Germinal center (tissue), 1 donor: ENCODE results near the gene NOMO2.
"Not testable (repeated sequence)": the region's sequence is repeated elsewhere in the genome, so short reads cannot be mapped to it uniquely, and the experiment has no call there.

ENCODE experiments used
- DNase-seq: peaks from one replicate; pipeline ENCODE4 v3.0.0; 2012; ENCODE audit warnings: mixed read lengths, low spot score

The NOMO2 gene, protein sequence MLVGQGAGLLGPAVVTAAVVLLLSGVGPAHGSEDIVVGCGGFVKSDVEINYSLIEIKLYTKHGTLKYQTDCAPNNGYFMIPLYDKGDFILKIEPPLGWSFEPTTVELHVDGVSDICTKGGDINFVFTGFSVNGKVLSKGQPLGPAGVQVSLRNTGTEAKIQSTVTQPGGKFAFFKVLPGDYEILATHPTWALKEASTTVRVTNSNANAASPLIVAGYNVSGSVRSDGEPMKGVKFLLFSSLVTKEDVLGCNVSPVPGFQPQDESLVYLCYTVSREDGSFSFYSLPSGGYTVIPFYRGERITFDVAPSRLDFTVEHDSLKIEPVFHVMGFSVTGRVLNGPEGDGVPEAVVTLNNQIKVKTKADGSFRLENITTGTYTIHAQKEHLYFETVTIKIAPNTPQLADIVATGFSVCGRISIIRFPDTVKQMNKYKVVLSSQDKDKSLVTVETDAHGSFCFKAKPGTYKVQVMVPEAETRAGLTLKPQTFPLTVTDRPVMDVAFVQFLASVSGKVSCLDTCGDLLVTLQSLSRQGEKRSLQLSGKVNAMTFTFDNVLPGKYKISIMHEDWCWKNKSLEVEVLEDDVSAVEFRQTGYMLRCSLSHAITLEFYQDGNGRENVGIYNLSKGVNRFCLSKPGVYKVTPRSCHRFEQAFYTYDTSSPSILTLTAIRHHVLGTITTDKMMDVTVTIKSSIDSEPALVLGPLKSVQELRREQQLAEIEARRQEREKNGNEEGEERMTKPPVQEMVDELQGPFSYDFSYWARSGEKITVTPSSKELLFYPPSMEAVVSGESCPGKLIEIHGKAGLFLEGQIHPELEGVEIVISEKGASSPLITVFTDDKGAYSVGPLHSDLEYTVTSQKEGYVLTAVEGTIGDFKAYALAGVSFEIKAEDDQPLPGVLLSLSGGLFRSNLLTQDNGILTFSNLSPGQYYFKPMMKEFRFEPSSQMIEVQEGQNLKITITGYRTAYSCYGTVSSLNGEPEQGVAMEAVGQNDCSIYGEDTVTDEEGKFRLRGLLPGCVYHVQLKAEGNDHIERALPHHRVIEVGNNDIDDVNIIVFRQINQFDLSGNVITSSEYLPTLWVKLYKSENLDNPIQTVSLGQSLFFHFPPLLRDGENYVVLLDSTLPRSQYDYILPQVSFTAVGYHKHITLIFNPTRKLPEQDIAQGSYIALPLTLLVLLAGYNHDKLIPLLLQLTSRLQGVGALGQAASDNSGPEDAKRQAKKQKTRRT

DNA sequence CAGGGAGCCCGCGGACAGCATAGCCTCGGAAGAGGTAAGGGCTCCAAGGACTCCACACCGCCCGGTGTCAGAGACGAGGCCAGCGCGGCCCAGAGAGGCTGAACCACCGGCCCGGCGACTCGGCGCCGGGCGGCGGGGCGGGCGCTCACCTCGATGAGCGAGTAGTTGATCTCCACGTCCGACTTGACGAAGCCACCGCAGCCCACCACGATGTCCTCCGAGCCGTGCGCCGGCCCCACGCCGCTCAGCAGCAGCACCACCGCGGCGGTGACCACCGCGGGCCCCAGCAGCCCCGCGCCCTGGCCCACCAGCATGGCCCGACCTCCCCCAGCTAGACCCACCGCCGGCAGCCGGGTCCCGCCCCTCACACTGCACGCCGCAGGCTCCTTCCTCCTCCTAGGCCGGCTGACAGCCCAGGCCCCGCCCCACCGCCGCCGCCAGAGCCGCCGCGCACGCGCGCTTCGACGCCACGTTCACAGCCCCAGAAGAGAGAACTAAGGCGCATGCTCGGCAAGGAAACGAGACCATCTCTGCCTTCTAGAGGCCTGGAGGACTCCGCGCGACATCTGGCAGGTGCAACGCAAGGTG is at the start of gene NOMO2:
Gene NOMO2 (minus strand): TSS at position 371 of the 588 bp plus-strand sequence. CDS start 57 bp downstream, at position 314.
- DNase-seq: not testable (repeated sequence)

- DNase-seq: not testable (repeated sequence)
Measured at GRCh38 chr16:18610147-18610803, 48.4 kb upstream of the NOMO2 start.

GRCh38 chr16:18608271-18608670 is 46.4 kb upstream of the NOMO2 start:
- DNase-seq: not testable (repeated sequence)

GRCh38 chr16:18603572-18604246 is 41.8 kb upstream of the NOMO2 start:
- not testable (repeated sequence) for DNase-seq

DNA sequence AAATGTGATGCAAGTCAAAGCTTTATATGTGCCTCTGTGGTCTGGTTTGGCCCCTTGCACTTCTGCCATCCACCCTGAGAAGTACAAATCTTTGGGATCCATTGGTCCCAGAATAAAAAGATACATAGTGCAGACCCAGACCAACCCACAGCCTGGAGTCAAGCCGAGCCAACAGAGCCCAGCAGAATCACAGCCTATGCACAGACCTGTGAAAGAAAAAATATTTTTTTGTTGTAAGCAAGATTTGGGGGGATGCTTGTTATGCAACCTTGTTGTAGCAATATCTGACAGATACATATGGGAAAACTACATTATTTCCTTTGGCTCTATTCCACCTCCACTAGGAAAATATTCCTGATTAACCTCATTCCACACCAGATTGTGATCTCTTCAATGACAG is 36.7 kb upstream of the NOMO2 start:
- DNase-seq: not testable (repeated sequence)

- DNase-seq: not testable (repeated sequence)
Measured at GRCh38 chr16:18597734-18598133, 35.8 kb upstream of the NOMO2 start.

GRCh38 chr16:18597319-18597718 is 35.4 kb upstream of the NOMO2 start:
- DNase-seq: not testable (repeated sequence)

DNA sequence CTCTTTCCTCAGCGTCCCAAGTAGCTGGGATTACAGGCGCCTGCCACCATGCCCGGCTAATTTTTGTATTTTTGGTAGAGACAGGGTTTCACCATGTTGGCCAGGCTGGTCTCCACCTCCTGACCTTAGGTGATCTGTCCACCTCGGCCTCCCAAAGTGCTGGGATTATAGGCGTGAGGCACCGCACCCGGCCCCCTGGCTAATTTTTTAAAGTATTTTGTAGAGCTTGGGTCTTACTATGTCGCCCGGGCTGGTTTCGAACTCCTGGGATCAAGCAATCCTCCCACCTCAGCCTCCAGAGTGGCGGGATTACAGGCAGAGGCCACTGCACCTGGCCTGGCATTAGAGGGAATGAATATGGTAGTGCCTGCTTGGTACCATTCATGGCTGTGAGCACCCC is 33.9 kb upstream of the NOMO2 start:
- not testable (repeated sequence) for DNase-seq

- DNase-seq: not testable (repeated sequence)
Measured at GRCh38 chr16:18594880-18595279, 33.0 kb upstream of the NOMO2 start.

GRCh38 chr16:18593904-18594303 is 32.0 kb upstream of the NOMO2 start:
- DNase-seq: not testable (repeated sequence)

DNA sequence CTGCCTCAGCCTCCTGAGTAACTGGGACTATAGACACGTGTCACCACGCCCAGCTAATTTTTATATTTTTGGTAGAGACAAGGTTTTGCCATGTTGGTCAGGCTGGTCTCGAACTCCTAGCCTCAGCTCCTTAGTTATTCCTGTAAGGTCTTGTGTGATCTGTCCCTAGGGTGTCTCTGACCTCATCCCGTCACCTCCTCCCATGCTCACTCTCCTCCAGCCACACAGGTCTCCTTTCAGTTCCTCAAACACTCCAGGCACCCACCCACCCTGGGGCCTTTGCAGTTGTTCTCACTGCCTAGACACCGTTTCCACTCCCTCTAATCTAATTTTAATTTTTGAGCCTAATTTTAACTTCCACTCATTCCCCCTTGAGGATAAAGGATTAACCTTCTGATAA is 31.1 kb upstream of the NOMO2 start:
- DNase-seq: not testable (repeated sequence)

- DNase-seq: not testable (repeated sequence)
Measured at GRCh38 chr16:18591908-18592307, 30.0 kb upstream of the NOMO2 start.

GRCh38 chr16:18591441-18591840 is 29.5 kb upstream of the NOMO2 start:
- DNase-seq: not testable (repeated sequence)

- not testable (repeated sequence) for DNase-seq
Measured at GRCh38 chr16:18589806-18590205, 27.9 kb upstream of the NOMO2 start.

- DNase-seq: not testable (repeated sequence)
Measured at GRCh38 chr16:18586560-18587540, 25.0 kb upstream of the NOMO2 start.

GRCh38 chr16:18585789-18586188 is 23.9 kb upstream of the NOMO2 start:
- DNase-seq: not testable (repeated sequence)

GRCh38 chr16:18582902-18583301 is 21.0 kb upstream of the NOMO2 start:
- no peak for DNase-seq

DNA sequence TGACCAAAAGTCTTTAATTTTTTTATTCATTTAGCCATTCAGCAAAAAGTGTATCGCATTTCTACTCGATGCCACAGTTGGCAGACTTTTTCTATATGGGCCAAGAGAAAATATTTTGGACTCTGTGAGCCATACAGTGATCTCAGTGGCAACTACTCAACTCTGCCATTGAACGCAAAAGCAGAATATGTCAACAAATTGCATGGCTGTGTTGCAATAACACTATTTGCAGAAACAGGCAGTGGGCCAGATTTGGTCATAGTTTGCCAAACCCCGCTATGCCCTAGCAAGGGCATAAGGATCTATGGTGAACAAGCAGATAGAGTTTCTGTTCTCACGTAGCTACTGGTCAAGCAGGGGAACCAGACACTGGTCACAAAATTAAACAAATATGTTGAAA is 18.5 kb upstream of the NOMO2 start:
- DNase-seq: not testable (repeated sequence)

GRCh38 chr16:18579261-18579660 is 17.4 kb upstream of the NOMO2 start:
- not testable (repeated sequence) for DNase-seq
